Mesenteric fat pad (tissue), 1 donor: ENCODE results near the gene PKN2. TPM values are rescaled to one million over a fixed set of nuclear protein-coding genes. Genes with fewer than 3 reads are reported as not detected.
"Not testable (repeated sequence)": the region's sequence is repeated elsewhere in the genome, so short reads cannot be mapped to it uniquely, and the experiment has no call there.

Source experiments
- DNase-seq: peaks from one replicate; pipeline ENCODE4 v3.0.0-alpha.2; 2020; ENCODE audit warnings: low spot score
- total RNA-seq: library from RNA; stranded (reverse); fragmentation: NEBNext Ultra II Directional; extraction: Animal tissue kit (Norgen Biotek cat#: 25700); gene quantifications from one replicate; pipeline ENCODE4 v1.2.1, GENCODE V29; 2021
- donor health status: DM: yes; HTN: yes; CAD: no.

Gene PKN2
- total RNA-seq, 1 donor from 2014 or later, result 43.7 TPM

GRCh38 chr1:88877382-88877825 lies 193.3 kb downstream of the PKN2 start:
- no peak for DNase-seq

- DNase-seq, result no peak
These were observed 193.8 kb downstream of the PKN2 start for GRCh38 chr1:88877911-88878310.

GRCh38 chr1:88878731-88879130 lies 194.7 kb downstream of the PKN2 start:
- no peak for DNase-seq

- not testable (repeated sequence) for DNase-seq
These were observed 196.6 kb downstream of the PKN2 start for GRCh38 chr1:88880717-88881116.

- DNase-seq, result no peak
These were observed 199.1 kb downstream of the PKN2 start for GRCh38 chr1:88883156-88883555.

Other genes with a start within 250 kb of the PKN2 start
- gene GTF2B, start 207.3 kb downstream of the PKN2 start, total RNA-seq, result 25.4 TPM